Ovary (tissue), 9 donors: Measurements from ENCODE around the gene KIF13A. TPM values are rescaled to one million over a fixed set of nuclear protein-coding genes. Genes with fewer than 3 reads are reported as not detected.

Experiments
- DNase-seq, 5 donors: peaks; one replicate each; pipeline ENCODE4 v3.0.0-alpha.2; 2019 to 2020
- H3K27ac ChIP-seq, 2 donors: fragments of 200-600 bp; one replicate each; pipeline versions ENCODE4 v1.5.1 to v1.8.0; 2019 to 2022
- H3K27me3 ChIP-seq: fragments of 200-600 bp; one replicate; pipeline ENCODE4 v1.8.0; 2022
- H3K36me3 ChIP-seq: fragments of 200-600 bp; sonication (generic); one replicate; pipeline ENCODE4 v1.5.1; 2019
- H3K4me1 ChIP-seq: one replicate; pipeline ENCODE4 v1.8.1; 2013; ENCODE audit warnings: mild to moderate bottlenecking, moderate library complexity; ENCODE audit not compliant: insufficient read depth
- H3K4me3 ChIP-seq: fragments of 200-600 bp; sonication (generic); one replicate; pipeline ENCODE4 v1.5.1; 2017
- H3K9me3 ChIP-seq, 2 donors: fragments of 200-600 bp in 1 of 2; sonication (generic) in 1 of 2; one replicate each; pipeline versions ENCODE4 v1.5.1 to v1.8.1; 2013 to 2019; ENCODE audit warnings: mild to moderate bottlenecking in 1 of 2, moderate library complexity in 1 of 2
- CTCF ChIP-seq, 3 donors: fragments of 450-650 bp in 2 of 3; fragments of 200-600 bp in 1 of 3; IDR thresholded peaks; one replicate each; pipeline versions ENCODE4 v1.5.1 to v1.8.0; 2016 to 2022; ENCODE audit warnings: antibody characterized with exemption in 3 of 3, mild to moderate bottlenecking in 1 of 3
- EP300 ChIP-seq: sonication (generic); formaldehyde crosslinking; IDR thresholded peaks from one replicate; pipeline ENCODE4 v1.6.1; 2017; ENCODE audit warnings: antibody characterized with exemption
- POLR2A ChIP-seq: fragments of 450-650 bp; IDR thresholded peaks from one replicate; pipeline ENCODE4 v1.6.1; 2017; ENCODE audit warnings: antibody characterized with exemption, mild to moderate bottlenecking, moderate library complexity
- WGBS, 3 donors: extraction: QIAGEN DNeasy Blood & Tissue Kit in 1 of 3; methylation state at CpG; one replicate each; pipeline versions ENCODE4 v1.1.5 to v1.1.7; 2013 to 2017; 5-methylcytosine and 5-hydroxymethylcytosine counted together
- intact Hi-C, 4 donors: fragments of 100-400 bp; cut with DNase I; formaldehyde crosslinking; loops; one replicate each; pipeline versions ENCODE4 v1.11.0 to v1.15.1; 2022 to 2023
- polyA plus RNA-seq, 2 donors: library from polyadenylated mRNA; stranded (reverse); fragments of 200-250 nt in 1 of 2; fragments of 350-450 nt in 1 of 2; fragmentation: Illumina TruSeq in 1 of 2; extraction: RNeasy Lipid Tissue Mini Kit (QIAGEN cat#74804) in 1 of 2; gene quantifications; one replicate each; pipeline ENCODE4 v1.2.3, GENCODE V29; 2013 to 2014
- total RNA-seq, 7 donors: library from RNA; depleted of rRNA in 2 of 7; stranded (reverse); fragments of >200 nt in 2 of 7; fragmentation: NEBNext Ultra II Directional in 3 of 7; extraction: Animal tissue kit (Norgen Biotek cat#: 25700) in 3 of 7; gene quantifications; one replicate each; pipeline versions ENCODE4 v1.1.0 to v1.2.4, GENCODE V29; 2016 to 2023
- donor health status: DM: no; HTN: no; CAD: no; lungs with moderate emphysema.
- donor health status: DM: no; HTN: no; CAD: no.
- donor health status: Bipolar disorder and iron deficiency.
- donor health status: DM: yes; HTN: yes; CAD: no.
- donor health status: DM: no; HTN: no; CAD: no.
- donor health status: DM: yes; HTN: yes; CAD: no.

The KIF13A gene
- total and polyA plus RNA-seq, 9 donors = 18.4 to 44.4 (median 38.0) TPM

DNA sequence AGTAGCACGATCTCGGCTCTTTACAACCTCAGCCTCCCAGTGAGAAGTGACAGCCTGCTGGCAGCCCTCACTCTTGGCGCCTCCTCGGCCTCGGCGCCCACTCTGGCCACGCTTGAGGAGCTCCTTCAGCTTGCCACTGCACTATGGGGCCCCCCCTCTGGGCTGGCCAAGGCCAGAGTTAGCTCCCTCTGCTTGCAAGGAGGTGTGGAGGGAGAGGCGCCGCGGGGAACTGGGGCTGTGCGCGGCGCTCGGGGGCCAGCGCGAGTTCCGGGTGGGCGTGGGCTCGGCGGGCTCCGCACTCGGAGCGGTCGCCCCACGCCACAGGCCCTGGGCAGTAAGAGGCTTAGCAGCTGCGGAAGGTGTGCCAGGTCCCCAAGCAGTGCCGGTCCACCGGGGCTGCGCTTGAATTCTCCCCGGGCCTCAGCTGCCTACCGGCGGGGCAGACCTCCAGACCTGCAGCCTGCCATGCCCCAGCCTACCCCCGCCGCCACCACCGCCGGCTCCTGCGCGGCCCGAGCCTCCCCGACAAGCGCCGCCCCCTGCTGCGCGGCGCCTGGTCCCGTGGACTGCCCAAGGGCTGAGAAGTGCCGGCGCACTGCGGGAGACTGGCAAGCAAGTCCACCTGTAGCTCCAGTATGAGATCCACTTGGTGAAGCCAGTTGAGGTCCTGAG, 258.7 kb downstream of the KIF13A start:
- H3K27ac ChIP-seq = no peak overlapping the region
- intact Hi-C loops = no loop called here
- H3K4me1 ChIP-seq = peaks cover 2% of the 10 kb centered on the region
- no peak overlapping the region for H3K4me3 ChIP-seq
- WGBS, 3 donors = 92 to 96% (median 96%) methylated on average over 48 to 49 of the region's 49 CpGs
- TF ChIP-seq EP300 (no peak), CTCF (IDR thresholded peaks at IDR 0.05) (no peak), POLR2A (no peak)
- no peak for DNase-seq
- H3K9me3 ChIP-seq = no peaks in the 10 kb centered on the region
- H3K36me3 ChIP-seq = no peaks in the 10 kb centered on the region
- H3K27me3 ChIP-seq = no peaks in the 10 kb centered on the region

GRCh38 chr6:17725083-17725482, 262.4 kb downstream of the KIF13A start:
- intact Hi-C loops = no loop called here
- WGBS, 3 donors = 1 to 3% (median 3%) methylated on average over 6 of the region's 6 CpGs
- Histone ChIP-seq H3K27ac (no peak overlapping the region), H3K4me3 (no peak overlapping the region), H3K9me3 (no peaks in the 10 kb centered on the region), H3K36me3 (no peaks in the 10 kb centered on the region), H3K4me1 (peaks cover 2% of the 10 kb centered on the region), H3K27me3 (no peaks in the 10 kb centered on the region)
- TF ChIP-seq CTCF (IDR thresholded peaks at IDR 0.05) = no peak
- no peak for TF ChIP-seq EP300
- no peak for TF ChIP-seq POLR2A
- DNase-seq = peak; percentile 34 to 77 (median 53)

GRCh38 chr6:17724341-17724740, 263.1 kb downstream of the KIF13A start:
- 92 to 96% (median 94%) methylated on average over 3 of the region's 3 CpGs for WGBS, 3 donors
- intact Hi-C loops = no loop called here
- H3K4me3 ChIP-seq = no peak overlapping the region

DNA sequence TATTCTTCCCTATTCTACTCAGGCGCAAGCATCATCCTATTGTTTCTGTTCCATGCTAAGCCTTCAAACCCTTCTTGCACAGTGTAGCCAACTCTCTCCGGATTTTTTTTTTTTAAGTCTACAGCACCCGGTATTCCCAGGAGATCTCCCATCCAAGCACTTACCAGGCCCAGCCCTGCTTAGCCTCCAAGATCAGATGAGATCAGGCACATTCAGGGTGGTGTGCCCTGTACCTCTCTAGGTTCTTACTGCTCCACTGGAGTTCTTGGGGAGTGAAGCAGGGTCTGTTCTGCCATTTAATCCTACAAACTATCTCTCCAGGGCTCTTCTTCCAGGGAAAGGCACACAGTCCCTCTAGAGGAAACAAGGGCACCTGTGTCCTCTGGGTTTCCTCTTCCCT, 265.8 kb downstream of the KIF13A start:
- intact Hi-C loops = no loop called here
- Histone ChIP-seq H3K4me1 (peaks cover 2% of the 10 kb centered on the region), H3K27me3 (no peaks in the 10 kb centered on the region), H3K27ac (no peak overlapping the region), H3K9me3 (no peaks in the 10 kb centered on the region), H3K4me3 (no peak overlapping the region), H3K36me3 (no peaks in the 10 kb centered on the region)
- 68 to 73% (median 73%) methylated on average over 3 of the region's 3 CpGs for WGBS, 3 donors
- DNase-seq = no peak
- TF ChIP-seq CTCF (IDR thresholded peaks at IDR 0.05) (no peak), POLR2A (no peak), EP300 (no peak)

More at GRCh38 chr6:17724341-17724740, 263.1 kb downstream of the KIF13A start:
- Histone ChIP-seq H3K27me3 (no peaks in the 10 kb centered on the region), H3K36me3 (no peaks in the 10 kb centered on the region), H3K4me1 (peaks cover 2% of the 10 kb centered on the region), H3K9me3 (no peaks in the 10 kb centered on the region), H3K27ac (no peak overlapping the region)
- DNase-seq = no peak
- no peak for TF ChIP-seq EP300
- TF ChIP-seq CTCF (IDR thresholded peaks at IDR 0.05) = no peak
- no peak for TF ChIP-seq POLR2A
